ENCODE data around the gene TMEM258.

Gene TMEM258

GRCh38 chr11:61794579-61794978, 2.2 kb upstream of the TMEM258 start:
- no peak for DNase-seq

- DNase-seq, result no peak
Measured at GRCh38 chr11:61793829-61794204, 1.4 kb upstream of the TMEM258 start.

- DNase-seq, result peak; percentile 63
Measured at GRCh38 chr11:61793083-61793828, 857 bp upstream of the TMEM258 start.

GRCh38 chr11:61791737-61792309, 576 bp downstream of the TMEM258 start:
- peak; percentile 66 for DNase-seq

GRCh38 chr11:61787928-61788491, 4.4 kb downstream of the TMEM258 start:
- no peak for DNase-seq

GRCh38 chr11:61785837-61786402, 6.5 kb downstream of the TMEM258 start:
- no peak for DNase-seq

- no peak for DNase-seq
Measured at GRCh38 chr11:61784506-61784805, 7.9 kb downstream of the TMEM258 start.

GRCh38 chr11:61783717-61784505, 8.5 kb downstream of the TMEM258 start:
- no peak for DNase-seq

GRCh38 chr11:61782841-61783240, 9.6 kb downstream of the TMEM258 start:
- no peak for DNase-seq

- no peak for DNase-seq
Measured at GRCh38 chr11:61782299-61782698, 10.1 kb downstream of the TMEM258 start.

- no peak for DNase-seq
Measured at GRCh38 chr11:61781585-61781984, 10.8 kb downstream of the TMEM258 start.

GRCh38 chr11:61780581-61781162, 11.7 kb downstream of the TMEM258 start:
- no peak for DNase-seq

GRCh38 chr11:61779666-61780525, 12.5 kb downstream of the TMEM258 start:
- no peak for DNase-seq

- DNase-seq, result no peak
Measured at GRCh38 chr11:61778920-61779650, 13.3 kb downstream of the TMEM258 start.

GRCh38 chr11:61778357-61778886, 14.0 kb downstream of the TMEM258 start:
- no peak for DNase-seq

GRCh38 chr11:61777234-61778090, 14.9 kb downstream of the TMEM258 start:
- peak; percentile 75 for DNase-seq

GRCh38 chr11:61776561-61777075, 15.8 kb downstream of the TMEM258 start:
- peak; percentile 87 for DNase-seq

- DNase-seq, result no peak
Measured at GRCh38 chr11:61775606-61776554, 16.5 kb downstream of the TMEM258 start.

GRCh38 chr11:61775106-61775505, 17.3 kb downstream of the TMEM258 start:
- DNase-seq, result no peak
